GM19438 (cell line): ENCODE data around the gene RIC1.
"Not testable (repeated sequence)": the region's sequence is repeated elsewhere in the genome, so short reads cannot be mapped to it uniquely, and the experiment has no call there.

Experiments used
- ATAC-seq: cut with Tn5 transposase; IDR thresholded peaks from one replicate; pipeline ENCODE4 v1.9.1; 2021; ENCODE audit warnings: low read depth; ENCODE audit not compliant: unreplicated experiment

RIC1 gene

GRCh38 chr9:5667391-5667790 is 38.5 kb downstream of the RIC1 start:
- ATAC-seq, result no peak

- no peak for ATAC-seq
Measured at GRCh38 chr9:5670079-5670478, 41.2 kb downstream of the RIC1 start.

DNA sequence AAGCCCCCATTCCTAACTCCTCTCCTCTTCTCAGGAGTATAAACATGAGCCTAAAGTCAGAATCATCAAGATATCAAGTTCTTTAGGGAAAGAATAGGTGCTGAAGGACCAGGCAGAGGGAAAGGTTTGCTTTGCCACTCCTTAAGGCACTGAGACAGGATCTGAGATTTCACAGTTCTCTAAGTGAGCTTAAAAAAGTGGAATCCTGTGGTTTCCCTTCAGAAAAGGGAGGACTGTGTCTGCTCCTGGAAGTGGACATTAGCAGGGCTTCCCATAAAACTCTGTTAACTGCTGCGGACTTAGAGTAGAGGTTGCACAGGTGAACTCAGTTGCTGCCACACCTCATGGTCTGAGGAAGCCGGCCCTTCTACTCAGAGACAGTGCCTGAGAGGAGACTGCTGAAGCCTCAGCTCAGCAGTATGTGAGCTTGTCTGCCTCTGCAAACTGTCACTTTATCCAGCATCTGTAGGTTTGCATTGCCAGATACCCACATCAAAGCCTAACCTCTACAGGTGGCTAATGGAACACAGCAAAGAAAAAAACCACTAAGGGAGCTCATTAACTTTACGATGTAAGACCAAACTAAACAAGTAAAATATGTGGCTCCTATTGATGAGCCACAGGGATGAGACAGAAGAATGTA is 42.9 kb downstream of the RIC1 start:
- ATAC-seq, result no peak

GRCh38 chr9:5675046-5675445 is 46.1 kb downstream of the RIC1 start:
- not testable (repeated sequence) for ATAC-seq

GRCh38 chr9:5683591-5683990 is 54.7 kb downstream of the RIC1 start:
- not testable (repeated sequence) for ATAC-seq

GRCh38 chr9:5684101-5684500 is 55.2 kb downstream of the RIC1 start:
- no peak for ATAC-seq

GRCh38 chr9:5688109-5688508 is 59.2 kb downstream of the RIC1 start:
- no peak for ATAC-seq

DNA sequence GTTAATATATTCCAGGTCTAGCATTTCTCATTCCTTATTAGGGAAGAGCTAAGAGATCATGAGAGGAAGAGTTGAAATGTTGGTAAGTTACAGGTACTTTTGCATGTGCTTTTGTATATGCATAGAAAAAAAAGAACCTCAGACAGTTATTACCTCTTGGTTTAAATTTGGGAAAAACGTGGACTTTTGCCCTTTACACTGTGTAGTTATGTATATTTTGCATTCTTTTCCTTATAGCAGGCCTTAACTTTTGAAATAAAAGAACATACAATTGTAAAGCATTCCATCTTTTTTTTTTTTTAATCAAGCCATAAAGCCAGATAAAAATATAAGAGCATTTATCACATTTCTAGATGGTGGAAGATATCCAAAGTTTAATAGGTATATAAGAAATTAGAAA is 61.4 kb downstream of the RIC1 start:
- ATAC-seq, result no peak

- no peak for ATAC-seq
Measured at GRCh38 chr9:5695860-5696259, 67.0 kb downstream of the RIC1 start.

DNA sequence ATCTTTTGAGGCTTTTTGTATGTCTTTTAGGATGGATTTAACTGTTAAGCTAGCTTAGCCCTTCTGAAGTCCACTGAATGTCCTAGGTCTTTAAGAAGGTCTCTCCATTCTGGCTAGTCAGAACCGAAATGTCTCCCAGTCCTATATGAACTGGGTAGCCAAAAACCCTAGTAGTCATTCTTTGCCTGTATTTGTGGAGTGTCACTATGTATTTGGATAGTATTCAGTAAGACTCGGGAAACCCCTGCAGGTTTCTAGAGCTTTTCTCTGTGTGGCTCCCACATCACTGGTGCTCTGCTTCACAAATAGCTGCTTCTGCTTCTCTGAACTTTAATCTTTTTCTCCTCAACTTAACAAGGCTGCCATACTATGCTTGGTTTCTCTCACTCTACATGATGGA is 68.0 kb downstream of the RIC1 start:
- ATAC-seq, result no peak

- ATAC-seq, result no peak
Measured at GRCh38 chr9:5698004-5698403, 69.1 kb downstream of the RIC1 start.

- ATAC-seq, result no peak
Measured at GRCh38 chr9:5698810-5699556, 70.1 kb downstream of the RIC1 start.

DNA sequence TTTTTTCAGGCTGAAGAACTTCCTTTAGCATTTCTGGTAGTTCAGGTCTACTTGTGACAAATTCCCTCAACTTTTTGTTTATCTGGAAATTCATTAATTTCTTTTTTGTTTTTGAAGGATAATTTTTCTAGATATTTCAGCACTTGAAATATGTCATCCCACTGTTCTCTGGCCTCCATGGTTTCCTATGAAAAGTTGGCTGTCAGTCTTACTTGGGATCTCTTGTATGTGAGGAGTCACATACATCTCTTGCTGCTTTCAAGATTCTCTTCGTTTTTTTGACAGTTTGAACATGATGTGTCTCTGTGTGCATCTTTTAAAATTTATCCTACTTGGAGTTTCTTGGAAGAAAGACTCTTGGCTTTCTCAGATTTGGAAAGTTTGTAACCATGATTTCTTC is 79.5 kb downstream of the RIC1 start:
- ATAC-seq, result no peak

DNA sequence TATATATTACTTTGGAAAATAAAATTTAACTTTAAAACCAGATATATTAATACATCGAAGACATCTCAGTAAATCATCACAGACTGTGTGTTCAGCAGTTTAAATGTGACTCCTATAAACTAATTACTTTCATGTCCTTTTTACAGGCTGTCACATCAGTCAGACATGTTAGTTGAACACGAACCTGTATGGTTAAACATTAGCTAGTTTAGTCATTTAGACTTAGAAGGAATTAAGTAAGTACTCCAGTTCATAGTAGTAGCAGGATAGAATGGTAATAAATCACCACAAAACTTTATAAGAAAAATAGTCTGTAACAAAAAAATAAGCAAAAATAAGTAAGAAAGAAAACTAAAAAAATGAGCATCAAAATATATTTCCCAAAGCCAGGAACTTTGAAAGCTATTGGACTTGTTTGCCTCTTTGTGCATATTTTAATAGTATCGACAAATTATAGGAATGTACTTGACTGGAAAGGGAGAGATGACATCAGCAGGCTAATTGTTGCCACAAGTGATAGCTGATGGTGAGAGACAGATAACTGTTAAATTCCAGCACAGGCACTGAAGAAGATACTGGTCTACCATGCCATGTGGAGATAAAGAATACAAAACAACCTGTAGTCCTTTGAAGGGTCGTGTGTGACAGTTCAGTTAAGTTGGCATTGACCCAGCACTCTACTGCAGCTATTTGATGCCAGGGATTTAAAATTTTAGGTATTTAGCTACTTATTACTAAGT is 83.9 kb downstream of the RIC1 start:
- ATAC-seq, result no peak

DNA sequence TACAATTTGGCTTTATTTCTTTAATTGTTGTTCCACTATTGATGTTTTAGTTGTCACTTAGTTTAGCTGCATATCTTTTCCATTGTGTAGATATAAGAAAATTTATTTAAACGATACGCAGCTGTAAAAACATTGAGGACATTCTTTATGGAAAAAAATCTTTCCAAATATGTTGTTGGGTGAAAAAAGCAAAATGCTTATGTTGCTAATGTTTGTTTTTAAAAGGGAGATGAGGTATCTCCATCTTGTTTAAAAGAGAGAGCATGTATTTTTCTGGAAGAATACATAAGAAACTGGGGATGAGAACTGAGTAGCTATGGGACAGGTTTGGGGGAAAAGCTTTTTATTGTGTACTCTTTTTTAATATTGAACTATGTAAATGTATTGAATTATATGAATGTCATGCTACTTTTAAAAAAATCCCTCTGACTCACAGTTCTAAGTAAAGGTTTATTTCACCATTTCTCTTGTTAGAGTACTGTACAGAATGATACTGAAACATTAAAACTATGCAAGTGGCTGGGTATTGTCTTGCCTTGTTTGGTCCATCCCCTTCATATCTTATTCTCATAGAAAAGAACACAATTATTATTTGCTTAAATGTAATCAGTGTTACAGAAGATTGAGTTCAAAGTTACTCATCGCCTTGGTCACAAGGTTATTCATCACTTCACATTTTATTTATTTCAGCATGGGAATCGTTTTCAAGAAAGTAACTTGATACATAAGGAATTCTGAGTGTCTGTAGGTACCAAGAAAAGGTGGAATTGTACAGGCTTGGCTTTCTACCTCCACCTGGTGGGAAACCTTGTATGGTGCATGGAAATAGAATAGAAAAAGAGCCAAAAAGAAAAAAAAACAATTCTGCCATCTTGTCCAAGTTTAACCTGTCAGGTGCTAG is 85.8 kb downstream of the RIC1 start:
- no peak for ATAC-seq

GRCh38 chr9:5715548-5716127 is 86.7 kb downstream of the RIC1 start:
- no peak for ATAC-seq

DNA sequence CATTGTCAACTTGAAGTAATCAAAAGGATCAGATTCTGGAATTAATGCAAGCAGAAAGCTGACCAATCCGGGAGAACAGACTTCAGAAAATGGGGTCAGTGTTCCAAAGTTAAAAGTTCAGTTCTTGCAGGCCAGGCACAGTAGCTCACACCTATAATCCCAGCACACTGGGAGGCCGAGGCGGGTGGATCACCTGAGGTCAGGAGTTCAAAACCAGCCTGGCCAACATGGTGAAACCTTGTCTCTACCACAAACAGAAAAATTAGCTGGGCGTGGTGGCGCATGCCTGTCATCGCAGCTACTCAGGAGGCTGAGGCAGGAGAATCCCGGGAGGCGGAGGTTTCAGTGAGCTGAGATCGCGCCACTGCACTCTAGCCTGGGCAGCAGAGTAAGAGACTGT is 88.5 kb downstream of the RIC1 start:
- not testable (repeated sequence) for ATAC-seq

- ATAC-seq, result no peak
Measured at GRCh38 chr9:5718296-5719032, 89.6 kb downstream of the RIC1 start.

- no peak for ATAC-seq
Measured at GRCh38 chr9:5719100-5719926, 90.4 kb downstream of the RIC1 start.
